Fibroblast of lung (primary cell): Measurements from ENCODE around the gene SPATA32. TPM values are rescaled to one million over a fixed set of nuclear protein-coding genes. Genes with fewer than 3 reads are reported as not detected.

ENCODE experiments used
- DNase-seq, 2 donors: peaks; one replicate each; pipeline versions ENCODE4 v3.0.0 to v3.0.0-alpha.2; 2010; ENCODE audit warnings: low read depth in 2 of 2
- H2AFZ ChIP-seq: 2 replicates; pipeline ENCODE4 v1.5.1; 2012; ENCODE audit warnings: low read length, control low read depth, inconsistent platforms
- H3K27ac ChIP-seq: 2 replicates; pipeline ENCODE4 v1.5.1; 2011; ENCODE audit warnings: low read length, control low read depth; ENCODE audit not compliant: insufficient read depth
- H3K27me3 ChIP-seq: 2 replicates; pipeline ENCODE4 v1.5.1; 2011; ENCODE audit warnings: mild to moderate bottlenecking, low read length; ENCODE audit not compliant: control insufficient read depth, insufficient read depth
- H3K36me3 ChIP-seq: 2 replicates; pipeline ENCODE4 v1.5.1; 2011; ENCODE audit warnings: low read length; ENCODE audit not compliant: control insufficient read depth, insufficient read depth
- H3K4me1 ChIP-seq: 2 replicates; pipeline ENCODE4 v1.5.1; 2011; ENCODE audit warnings: low read length; ENCODE audit not compliant: control insufficient read depth, insufficient read depth; ENCODE audit errors: extremely low read depth
- H3K4me2 ChIP-seq: 2 replicates; pipeline ENCODE4 v1.5.1; 2011; ENCODE audit warnings: low read length, control low read depth; ENCODE audit not compliant: insufficient read depth; ENCODE audit errors: extremely low read depth
- H3K4me3 ChIP-seq, 4 experiments: fragments of 200-600 bp in 1 of 4; sonication (generic) in 1 of 4; replicated peaks in 1 of 4; 2 replicates each; pipeline ENCODE4 v1.5.1; 2011 to 2016; ENCODE audit warnings: low read length in 4 of 4, low read depth in 3 of 4, mild to moderate bottlenecking in 3 of 4, control low read depth in 2 of 4, inconsistent platforms in 1 of 4, mixed read lengths in 1 of 4; ENCODE audit not compliant: insufficient read depth in 1 of 4; ENCODE audit errors: control extremely low read depth in 1 of 4
- H3K79me2 ChIP-seq: 2 replicates; pipeline ENCODE4 v1.5.1; 2012; ENCODE audit warnings: mild to moderate bottlenecking, low read length, inconsistent platforms; ENCODE audit not compliant: control insufficient read depth, insufficient read depth
- H3K9ac ChIP-seq: 2 replicates; pipeline ENCODE4 v1.5.1; 2011; ENCODE audit warnings: mild to moderate bottlenecking, low read length, control low read depth; ENCODE audit not compliant: insufficient read depth
- H3K9me3 ChIP-seq: 2 replicates; pipeline ENCODE4 v1.5.1; 2012; ENCODE audit warnings: low read depth, low read length; ENCODE audit not compliant: control insufficient read depth, insufficient read depth
- H4K20me1 ChIP-seq: 2 replicates; pipeline ENCODE4 v1.5.1; 2011; ENCODE audit warnings: low read length; ENCODE audit not compliant: control insufficient read depth, insufficient read depth; ENCODE audit errors: extremely low read depth
- EZH2 ChIP-seq: IDR thresholded peaks from 2 replicates; pipeline ENCODE4 v1.5.1; 2012; ENCODE audit warnings: low read length, control low read depth, mild to moderate bottlenecking; ENCODE audit errors: missing control alignments
- polyA plus RNA-seq, 2 donors: library from polyadenylated mRNA; depleted of rRNA in 1 of 2; stranded (reverse) in 1 of 2; unstranded in 1 of 2; fragments of >200 nt; gene quantifications; 2 replicates each; pipeline ENCODE4 v1.2.1, GENCODE V29; 2011 to 2012; ENCODE audit warnings: missing spikeins in 1 of 2
- total RNA-seq: library from RNA; depleted of rRNA; stranded (reverse); fragments of >200 nt; gene quantifications from 2 replicates; pipeline ENCODE4 v1.2.1, GENCODE V29; 2014
- TF ChIP-seq, protein P1 (sequence below), 2 donors: IDR thresholded peaks in 1 of 2; conservative IDR thresholded peaks in 1 of 2; 1 replicate in 1 of 2; 2 replicates in 1 of 2; pipeline ENCODE4 v1.5.1; 2011 to 2012; ENCODE audit warnings: low read length in 2 of 2, control low read depth in 1 of 2, inconsistent platforms in 1 of 2, low read depth in 1 of 2, mild to moderate bottlenecking in 1 of 2

The SPATA32 gene
- total and polyA plus RNA-seq, 2 donors (not counting 1 experiment from before 2014, with no cell fraction given): not detected

GRCh38 chr17:45222014-45222288, 39.9 kb downstream of the SPATA32 start:
- Histone ChIP-seq H3K9ac (no peak overlapping the region), H3K4me3 (peak overlapping the region in 2 of 4 experiments; percentile 17 to 55), H3K4me1 (no peaks in the 10 kb centered on the region), H3K36me3 (no peaks in the 10 kb centered on the region), H4K20me1 (no peaks in the 10 kb centered on the region), H3K27me3 (peaks cover 22% of the 10 kb centered on the region), H2AFZ (no peak overlapping the region), H3K4me2 (peak overlapping the region; percentile 25), H3K9me3 (no peaks in the 10 kb centered on the region), H3K79me2 (no peaks in the 10 kb centered on the region), H3K27ac (no peak overlapping the region)
- no peak for DNase-seq
- no peak for TF ChIP-seq EZH2
- TF ChIP-seq, protein P1, sequence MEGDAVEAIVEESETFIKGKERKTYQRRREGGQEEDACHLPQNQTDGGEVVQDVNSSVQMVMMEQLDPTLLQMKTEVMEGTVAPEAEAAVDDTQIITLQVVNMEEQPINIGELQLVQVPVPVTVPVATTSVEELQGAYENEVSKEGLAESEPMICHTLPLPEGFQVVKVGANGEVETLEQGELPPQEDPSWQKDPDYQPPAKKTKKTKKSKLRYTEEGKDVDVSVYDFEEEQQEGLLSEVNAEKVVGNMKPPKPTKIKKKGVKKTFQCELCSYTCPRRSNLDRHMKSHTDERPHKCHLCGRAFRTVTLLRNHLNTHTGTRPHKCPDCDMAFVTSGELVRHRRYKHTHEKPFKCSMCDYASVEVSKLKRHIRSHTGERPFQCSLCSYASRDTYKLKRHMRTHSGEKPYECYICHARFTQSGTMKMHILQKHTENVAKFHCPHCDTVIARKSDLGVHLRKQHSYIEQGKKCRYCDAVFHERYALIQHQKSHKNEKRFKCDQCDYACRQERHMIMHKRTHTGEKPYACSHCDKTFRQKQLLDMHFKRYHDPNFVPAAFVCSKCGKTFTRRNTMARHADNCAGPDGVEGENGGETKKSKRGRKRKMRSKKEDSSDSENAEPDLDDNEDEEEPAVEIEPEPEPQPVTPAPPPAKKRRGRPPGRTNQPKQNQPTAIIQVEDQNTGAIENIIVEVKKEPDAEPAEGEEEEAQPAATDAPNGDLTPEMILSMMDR (conservative IDR thresholded peaks at IDR 0.05 in 1 of 2, IDR thresholded peaks at IDR 0.05 in 1 of 2; ENCODE audit: low read depth in 1 of 2, low read length in 2 of 2): no peak

GRCh38 chr17:45221081-45222013, 40.5 kb downstream of the SPATA32 start, which contains the start of gene FMNL1:
Gene FMNL1, plus strand, starts transcription at chr17:45221885. Its CDS starts 240 bp downstream, at chr17:45222125.
- H3K27ac ChIP-seq: no peak within 1 kb of the TSS
- no peaks in the 10 kb centered on the region for H3K79me2 ChIP-seq
- H3K4me1 ChIP-seq: no peaks in the 10 kb centered on the region
- no peak within 1 kb of the TSS for H3K9ac ChIP-seq
- peak within 1 kb of the TSS in 3 of 4 experiments; percentile 17 to 55 (median 49) for H3K4me3 ChIP-seq
- no peak within 1 kb of the TSS for H2AFZ ChIP-seq
- no peaks in the 10 kb centered on the region for H4K20me1 ChIP-seq
- peak; percentile 93 for TF ChIP-seq EZH2
- TF ChIP-seq, protein P1 (conservative IDR thresholded peaks at IDR 0.05 in 1 of 2, IDR thresholded peaks at IDR 0.05 in 1 of 2; ENCODE audit: low read depth in 1 of 2, low read length in 2 of 2): no peak
- H3K4me2 ChIP-seq: peak within 1 kb of the TSS; percentile 25
- no peaks in the 10 kb centered on the region for H3K36me3 ChIP-seq
- peaks cover 22% of the 10 kb centered on the region for H3K27me3 ChIP-seq
- H3K9me3 ChIP-seq: no peaks in the 10 kb centered on the region
- no peak for DNase-seq

DNA sequence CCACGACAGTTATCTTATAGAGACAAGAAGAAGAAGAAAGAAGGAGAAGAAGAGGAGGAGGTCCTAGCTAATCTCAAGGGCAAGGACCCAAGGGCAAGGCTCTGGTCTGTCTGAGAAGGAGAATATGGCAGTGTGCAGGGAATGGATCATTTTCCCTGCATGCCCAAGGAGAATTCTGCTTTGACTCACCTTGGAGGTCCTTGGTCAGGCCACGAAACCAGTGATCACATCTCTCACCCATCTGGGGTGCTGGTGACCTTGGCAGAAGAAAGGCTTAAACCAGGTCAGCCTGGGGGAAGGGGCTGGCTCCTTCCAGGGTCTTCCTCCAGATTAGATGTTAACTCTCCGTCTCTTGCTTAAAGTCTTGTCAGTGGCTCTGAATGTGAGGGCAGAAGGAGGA, 41.8 kb downstream of the SPATA32 start:
- Histone ChIP-seq H3K27me3 (peaks cover 22% of the 10 kb centered on the region), H3K27ac (no peak overlapping the region), H2AFZ (no peak overlapping the region), H3K4me1 (no peaks in the 10 kb centered on the region), H3K4me3 (no peak overlapping the region), H3K4me2 (no peak overlapping the region), H4K20me1 (no peaks in the 10 kb centered on the region), H3K36me3 (no peaks in the 10 kb centered on the region), H3K9ac (no peak overlapping the region), H3K9me3 (no peaks in the 10 kb centered on the region), H3K79me2 (no peaks in the 10 kb centered on the region)
- no peak for TF ChIP-seq EZH2
- TF ChIP-seq, protein P1 (conservative IDR thresholded peaks at IDR 0.05 in 1 of 2, IDR thresholded peaks at IDR 0.05 in 1 of 2; ENCODE audit: low read depth in 1 of 2, low read length in 2 of 2): no peak
- no peak for DNase-seq
